ENCODE data around the gene CLEC2D. TPM values are rescaled to one million over a fixed set of nuclear protein-coding genes. Genes with fewer than 3 reads are reported as not detected.
"Not testable (repeated sequence)": the region's sequence is repeated elsewhere in the genome, so short reads cannot be mapped to it uniquely, and the experiment has no call there.

The CLEC2D gene
- total and polyA plus RNA-seq, 9 donors = 3.9 to 11.4 (median 6.1) TPM

GRCh38 chr12:9708853-9709252 is 39.3 kb downstream of the CLEC2D start:
- DNase-seq = no peak
- no peak overlapping the region for H3K27ac ChIP-seq (ENCODE audit: low read length)
- no peaks in the 10 kb centered on the region for H3K9me3 ChIP-seq (replicated peaks; ENCODE audit: control insufficient read depth, low read depth, low read length)
- H3K4me1 ChIP-seq (ENCODE audit: control insufficient read depth, insufficient read depth, low read length) = no peaks in the 10 kb centered on the region
- H3K27me3 ChIP-seq (ENCODE audit: control insufficient read depth, insufficient read depth, low read length) = no peaks in the 10 kb centered on the region
- no peak overlapping the region for H3K4me3 ChIP-seq (ENCODE audit: low read length)
- 100% methylated on average over 1 of the region's 3 CpGs for WGBS (ENCODE audit: insufficient coverage)
- no peaks in the 10 kb centered on the region for H3K36me3 ChIP-seq (ENCODE audit: control insufficient read depth, insufficient read depth, low read length)

DNA sequence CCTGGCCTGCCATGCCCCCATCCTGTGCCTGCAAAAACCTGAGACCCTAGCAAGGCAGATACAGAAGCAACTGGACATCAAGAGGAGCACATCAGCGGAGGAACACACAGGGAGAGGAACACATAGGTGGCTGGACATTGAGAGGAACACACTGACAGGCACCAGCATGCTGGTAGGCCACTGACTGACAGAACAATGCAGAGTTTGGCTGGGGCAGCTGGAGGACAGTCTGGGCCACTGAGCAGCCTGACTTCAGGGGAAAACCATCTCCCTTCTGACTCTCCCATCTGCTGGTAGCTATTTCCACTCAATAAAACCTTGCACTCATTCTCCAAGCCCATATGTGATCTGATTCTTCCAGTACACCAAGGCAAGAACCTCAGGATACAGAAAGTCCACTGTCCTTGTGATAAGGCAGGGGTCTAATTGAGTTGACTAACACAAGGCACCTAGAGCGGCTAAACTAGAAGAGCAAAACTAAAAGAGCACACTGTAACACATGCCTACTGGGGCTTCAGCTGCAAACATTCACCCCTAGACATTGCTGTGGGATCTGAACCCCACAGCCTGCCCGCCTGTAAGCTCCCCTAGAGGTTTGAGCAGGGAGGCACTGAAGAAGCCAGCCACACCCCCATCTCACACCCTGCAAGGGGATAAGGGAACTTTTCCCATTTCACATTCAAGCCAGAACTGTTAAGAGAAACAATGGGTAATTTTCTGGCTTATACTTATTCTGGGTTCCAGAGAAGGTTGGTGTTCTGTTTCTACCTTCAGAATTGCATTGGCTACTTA is 41.3 kb downstream of the CLEC2D start:
- Histone ChIP-seq H3K4me1 (ENCODE audit: control insufficient read depth, insufficient read depth, low read length) (no peaks in the 10 kb centered on the region), H3K36me3 (ENCODE audit: control insufficient read depth, insufficient read depth, low read length) (no peaks in the 10 kb centered on the region), H3K27me3 (ENCODE audit: control insufficient read depth, insufficient read depth, low read length) (no peaks in the 10 kb centered on the region), H3K4me3 (ENCODE audit: low read length) (no peak overlapping the region), H3K9me3 (replicated peaks; ENCODE audit: control insufficient read depth, low read depth, low read length) (no peaks in the 10 kb centered on the region), H3K27ac (ENCODE audit: low read length) (no peak overlapping the region)
- WGBS (ENCODE audit: insufficient coverage) = 100% methylated on average over 2 of the region's 3 CpGs
- DNase-seq = no peak

DNA sequence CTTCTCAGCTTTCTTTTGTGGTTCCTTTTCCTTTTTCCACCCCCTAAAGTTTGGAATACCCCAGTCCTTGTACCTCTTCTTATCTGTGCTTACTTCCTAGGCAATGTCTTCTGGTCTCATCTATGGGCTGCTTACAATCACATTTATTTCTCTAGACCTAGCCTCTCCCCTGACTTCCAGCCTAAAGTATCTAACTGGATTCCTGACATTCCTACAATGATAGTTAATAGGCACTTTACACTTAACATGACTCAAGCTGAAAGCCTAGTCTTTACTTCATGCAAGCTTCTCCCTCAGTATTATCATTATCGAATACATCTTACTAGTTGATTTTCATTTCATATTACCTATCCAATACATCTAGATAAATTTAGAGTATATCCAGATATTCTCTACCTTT is 42.2 kb downstream of the CLEC2D start:
- Histone ChIP-seq H3K27ac (ENCODE audit: low read length) (no peak overlapping the region), H3K27me3 (ENCODE audit: control insufficient read depth, insufficient read depth, low read length) (no peaks in the 10 kb centered on the region), H3K4me1 (ENCODE audit: control insufficient read depth, insufficient read depth, low read length) (no peaks in the 10 kb centered on the region), H3K36me3 (ENCODE audit: control insufficient read depth, insufficient read depth, low read length) (no peaks in the 10 kb centered on the region), H3K9me3 (replicated peaks; ENCODE audit: control insufficient read depth, low read depth, low read length) (no peaks in the 10 kb centered on the region), H3K4me3 (ENCODE audit: low read length) (no peak overlapping the region)
- no peak for DNase-seq
- no CpG with 5 or more reads among the region's 1 CpG for WGBS (ENCODE audit: insufficient coverage)

DNA sequence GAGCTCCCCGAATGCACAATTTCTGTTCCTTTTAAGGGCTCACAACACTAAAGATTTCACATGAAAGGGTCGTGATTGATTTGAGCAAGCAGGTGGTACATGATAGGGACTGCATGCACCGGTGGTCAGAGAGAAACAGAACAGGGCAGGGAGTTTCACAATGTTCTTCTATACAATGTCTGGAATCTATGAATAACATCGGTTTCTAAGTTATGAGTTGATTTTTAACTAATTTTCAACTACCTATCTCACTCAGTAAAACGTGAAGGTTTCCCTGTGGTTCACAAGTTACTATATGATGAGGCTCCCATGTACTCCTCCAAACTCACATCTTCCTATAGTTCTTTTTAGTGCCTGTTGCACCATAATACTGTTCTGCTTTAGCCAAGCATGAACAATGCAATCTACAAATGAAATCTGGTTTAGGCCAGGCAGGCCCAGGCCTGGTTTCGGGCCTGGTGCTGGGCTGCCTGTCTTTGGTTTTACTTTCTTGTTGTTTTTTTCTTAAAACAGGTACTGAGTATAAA is 43.6 kb downstream of the CLEC2D start:
- H3K9me3 ChIP-seq (replicated peaks; ENCODE audit: control insufficient read depth, low read depth, low read length); H3K4me1 ChIP-seq (ENCODE audit: control insufficient read depth, insufficient read depth, low read length); H3K4me3 ChIP-seq (ENCODE audit: low read length); DNase-seq; H3K27me3 ChIP-seq (ENCODE audit: control insufficient read depth, insufficient read depth, low read length); H3K27ac ChIP-seq (ENCODE audit: low read length); H3K36me3 ChIP-seq (ENCODE audit: control insufficient read depth, insufficient read depth, low read length): not testable (repeated sequence)
- WGBS (ENCODE audit: insufficient coverage) = no CpG with 5 or more reads among the region's 6 CpGs

DNA sequence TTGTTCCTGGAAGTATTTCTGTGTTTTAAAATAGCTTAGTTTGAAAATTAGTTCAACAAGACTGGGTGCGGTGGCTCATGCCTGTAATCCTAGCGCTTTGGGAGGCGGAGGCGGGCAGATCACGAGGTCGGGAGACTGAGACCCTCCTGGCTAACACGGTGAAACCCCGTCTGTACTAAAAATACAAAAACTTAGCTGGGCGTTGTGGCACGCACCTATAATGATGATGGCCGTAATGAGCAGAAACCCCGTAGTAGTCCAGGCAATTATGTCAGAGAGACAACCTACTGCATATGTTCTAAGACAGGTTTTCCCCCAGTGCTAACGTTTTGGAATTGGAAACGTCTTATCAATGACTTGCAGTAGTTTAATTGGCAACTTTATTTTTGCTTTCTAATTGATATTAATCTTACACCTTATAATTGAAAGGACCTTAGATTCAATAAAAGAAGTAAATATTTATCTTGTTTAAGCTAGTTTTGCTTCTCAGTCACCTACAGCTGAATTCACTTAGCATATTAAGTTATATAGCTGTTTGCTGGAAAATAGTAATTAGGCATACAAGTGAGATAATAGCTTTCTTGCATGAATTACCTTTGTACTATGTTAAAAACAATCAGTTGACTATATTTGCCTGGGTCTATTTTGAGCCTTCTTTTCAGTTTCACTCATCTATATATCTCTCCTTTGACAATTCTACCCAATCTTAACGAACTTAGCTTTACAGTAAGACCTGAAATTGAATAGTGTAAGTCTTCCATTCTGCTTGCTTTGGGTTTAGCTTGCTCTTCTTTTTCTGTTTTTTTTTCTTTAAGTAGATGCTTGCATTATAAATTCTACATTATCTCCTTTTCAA is 47.8 kb downstream of the CLEC2D start:
- Histone ChIP-seq H3K4me1 (ENCODE audit: control insufficient read depth, insufficient read depth, low read length) (no peaks in the 10 kb centered on the region), H3K36me3 (ENCODE audit: control insufficient read depth, insufficient read depth, low read length) (no peaks in the 10 kb centered on the region), H3K27ac (ENCODE audit: low read length) (no peak overlapping the region), H3K4me3 (ENCODE audit: low read length) (no peak overlapping the region), H3K9me3 (replicated peaks; ENCODE audit: control insufficient read depth, low read depth, low read length) (no peaks in the 10 kb centered on the region), H3K27me3 (ENCODE audit: control insufficient read depth, insufficient read depth, low read length) (no peaks in the 10 kb centered on the region)
- no peak for DNase-seq
- 92% methylated on average over 12 of the region's 15 CpGs for WGBS (ENCODE audit: insufficient coverage)

- Histone ChIP-seq H3K9me3 (replicated peaks; ENCODE audit: control insufficient read depth, low read depth, low read length) (no peaks in the 10 kb centered on the region), H3K4me1 (ENCODE audit: control insufficient read depth, insufficient read depth, low read length) (no peaks in the 10 kb centered on the region), H3K36me3 (ENCODE audit: control insufficient read depth, insufficient read depth, low read length) (no peaks in the 10 kb centered on the region), H3K27ac (ENCODE audit: low read length) (no peak overlapping the region), H3K27me3 (ENCODE audit: control insufficient read depth, insufficient read depth, low read length) (no peaks in the 10 kb centered on the region), H3K4me3 (ENCODE audit: low read length) (no peak overlapping the region)
- no peak for DNase-seq
- 100% methylated on average over 1 of the region's 7 CpGs for WGBS (ENCODE audit: insufficient coverage)
Observed at GRCh38 chr12:9718968-9719367, 49.5 kb downstream of the CLEC2D start.

GRCh38 chr12:9719790-9720189 is 50.3 kb downstream of the CLEC2D start:
- WGBS (ENCODE audit: insufficient coverage) = no CpG with 5 or more reads among the region's 1 CpG
- H3K9me3 ChIP-seq (replicated peaks; ENCODE audit: control insufficient read depth, low read depth, low read length) = no peaks in the 10 kb centered on the region
- H3K27me3 ChIP-seq (ENCODE audit: control insufficient read depth, insufficient read depth, low read length) = no peaks in the 10 kb centered on the region
- no peaks in the 10 kb centered on the region for H3K4me1 ChIP-seq (ENCODE audit: control insufficient read depth, insufficient read depth, low read length)
- H3K27ac ChIP-seq (ENCODE audit: low read length) = no peak overlapping the region
- H3K4me3 ChIP-seq (ENCODE audit: low read length) = no peak overlapping the region
- no peaks in the 10 kb centered on the region for H3K36me3 ChIP-seq (ENCODE audit: control insufficient read depth, insufficient read depth, low read length)
- DNase-seq = no peak

DNA sequence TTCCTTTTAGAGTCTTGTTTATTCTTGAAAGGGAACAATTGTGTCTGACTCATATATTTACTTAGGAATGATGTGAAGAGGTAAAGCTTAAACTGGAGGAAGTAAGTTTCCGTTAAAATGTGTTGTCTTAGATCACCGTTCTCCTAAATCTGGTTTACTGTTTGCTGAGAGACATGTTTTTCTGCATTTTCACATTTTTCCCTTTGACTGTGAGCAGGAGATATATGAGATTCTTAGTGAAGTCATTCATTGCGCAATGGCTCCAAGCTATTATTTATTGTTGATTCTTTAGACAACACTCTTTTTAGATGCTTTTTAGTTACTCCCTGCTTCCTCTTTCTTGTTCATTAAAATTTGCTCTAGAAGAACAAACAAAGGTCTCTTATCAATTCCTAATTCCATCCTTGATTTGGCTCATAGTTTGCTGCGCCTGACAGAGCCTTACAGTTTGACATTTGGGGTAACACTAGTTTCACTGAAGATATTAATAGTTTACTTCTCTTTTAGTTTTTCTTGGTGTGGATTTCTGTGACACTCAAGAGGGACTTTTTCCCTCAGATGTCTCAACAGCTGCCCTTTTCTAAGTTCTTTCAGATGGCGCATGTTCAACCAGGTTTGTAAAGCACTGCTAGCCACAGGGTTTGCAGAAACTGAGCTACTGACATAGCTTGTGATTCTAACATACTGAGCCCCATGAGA is 52.0 kb downstream of the CLEC2D start:
- peak; percentile 33 for DNase-seq
- WGBS (ENCODE audit: insufficient coverage) = 100% methylated on average over 1 of the region's 5 CpGs
- H3K4me1 ChIP-seq (ENCODE audit: control insufficient read depth, insufficient read depth, low read length) = no peaks in the 10 kb centered on the region
- no peaks in the 10 kb centered on the region for H3K9me3 ChIP-seq (replicated peaks; ENCODE audit: control insufficient read depth, low read depth, low read length)
- H3K27ac ChIP-seq (ENCODE audit: low read length) = peak overlapping the region; percentile 16
- no peak overlapping the region for H3K4me3 ChIP-seq (ENCODE audit: low read length)
- H3K27me3 ChIP-seq (ENCODE audit: control insufficient read depth, insufficient read depth, low read length) = no peaks in the 10 kb centered on the region
- H3K36me3 ChIP-seq (ENCODE audit: control insufficient read depth, insufficient read depth, low read length) = no peaks in the 10 kb centered on the region

DNA sequence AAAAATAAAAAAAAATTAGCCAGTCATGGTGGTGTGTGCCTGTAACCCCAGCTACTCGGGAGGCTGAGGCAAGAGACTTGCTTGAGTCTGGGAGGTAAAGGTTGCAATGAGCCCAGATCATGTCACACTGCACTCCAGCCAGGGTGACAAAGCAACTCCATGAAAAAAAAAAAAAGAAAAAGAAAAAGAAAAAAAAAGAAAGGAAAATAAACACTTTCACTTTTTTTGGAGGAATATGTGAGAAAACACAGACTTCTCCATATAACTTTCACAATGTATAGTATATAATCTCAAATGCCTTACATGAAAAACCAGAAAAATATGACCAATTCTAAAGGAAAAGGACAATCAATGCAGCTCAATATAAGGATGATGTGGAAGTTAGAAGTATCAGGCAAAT is 54.5 kb downstream of the CLEC2D start:
- no peak overlapping the region for H3K4me3 ChIP-seq (ENCODE audit: low read length)
- H3K4me1 ChIP-seq (ENCODE audit: control insufficient read depth, insufficient read depth, low read length) = no peaks in the 10 kb centered on the region
- H3K27ac ChIP-seq (ENCODE audit: low read length) = no peak overlapping the region
- H3K36me3 ChIP-seq (ENCODE audit: control insufficient read depth, insufficient read depth, low read length) = no peaks in the 10 kb centered on the region
- no peaks in the 10 kb centered on the region for H3K9me3 ChIP-seq (replicated peaks; ENCODE audit: control insufficient read depth, low read depth, low read length)
- WGBS (ENCODE audit: insufficient coverage) = no CpG with 5 or more reads among the region's 1 CpG
- no peaks in the 10 kb centered on the region for H3K27me3 ChIP-seq (ENCODE audit: control insufficient read depth, insufficient read depth, low read length)
- DNase-seq = no peak

Data from muscle of leg (tissue), 11 donors.